H9 (cell line): Measurements from ENCODE around the gene EPHA4. TPM values are rescaled to one million over a fixed set of nuclear protein-coding genes. Genes with fewer than 3 reads are reported as not detected.
A peak's percentile ranks its signal among the peaks of the same experiment; 100 is the strongest.

Experiments used
- DNase-seq: peaks from one replicate; pipeline ENCODE4 v3.0.0-alpha.2; 2017
- H2AFZ ChIP-seq: one replicate; pipeline ENCODE4 v1.6.1; 2013; ENCODE audit warnings: mild to moderate bottlenecking, low read length, control low read depth, moderate library complexity
- H2AK5ac ChIP-seq: 2 replicates; pipeline ENCODE4 v1.6.1; 2013; ENCODE audit warnings: low read length, control low read depth, mixed read lengths; ENCODE audit not compliant: insufficient read length
- H2BK120ac ChIP-seq: one replicate; pipeline ENCODE4 v1.6.1; 2013; ENCODE audit warnings: low read depth, mild to moderate bottlenecking, low read length, control low read depth, inconsistent platforms; ENCODE audit not compliant: poor library complexity, severe bottlenecking
- H2BK12ac ChIP-seq: 2 replicates; pipeline ENCODE4 v1.6.1; 2013; ENCODE audit warnings: low read length, control low read depth, mixed read lengths, low read depth; ENCODE audit not compliant: insufficient read length
- H2BK15ac ChIP-seq: 2 replicates; pipeline ENCODE4 v1.6.1; 2013; ENCODE audit warnings: low read depth, low read length, control low read depth
- H2BK20ac ChIP-seq: one replicate; pipeline ENCODE4 v1.6.1; 2013; ENCODE audit warnings: low read depth, mild to moderate bottlenecking, low read length, control low read depth, inconsistent platforms; ENCODE audit not compliant: poor library complexity, severe bottlenecking
- H2BK5ac ChIP-seq: 2 replicates; pipeline ENCODE4 v1.6.1; 2013; ENCODE audit warnings: low read length, control low read depth, mixed read lengths; ENCODE audit not compliant: insufficient read length
- H3K14ac ChIP-seq: 2 replicates; pipeline ENCODE4 v1.6.1; 2013; ENCODE audit warnings: low read length, control low read depth; ENCODE audit not compliant: insufficient read depth
- H3K18ac ChIP-seq: 2 replicates; pipeline ENCODE4 v1.6.1; 2013; ENCODE audit warnings: low read depth, mild to moderate bottlenecking, mixed read lengths, low read length, control low read depth; ENCODE audit not compliant: insufficient read length
- H3K23ac ChIP-seq: 2 replicates; pipeline ENCODE4 v1.6.1; 2013; ENCODE audit warnings: low read length, control low read depth, mixed read lengths, low read depth; ENCODE audit not compliant: insufficient read length
- H3K23me2 ChIP-seq: 2 replicates; pipeline ENCODE4 v1.6.1; 2013; ENCODE audit warnings: low read depth, mild to moderate bottlenecking, mixed read lengths, low read length, control low read depth; ENCODE audit not compliant: insufficient read length, poor library complexity, severe bottlenecking
- H3K27ac ChIP-seq: 2 replicates; pipeline ENCODE4 v1.5.1; 2013; ENCODE audit warnings: low read length, control low read depth, mixed read lengths, low read depth; ENCODE audit not compliant: insufficient read length
- H3K27me3 ChIP-seq: 2 replicates; pipeline ENCODE4 v1.6.1; 2013; ENCODE audit warnings: low read length, control low read depth, inconsistent platforms; ENCODE audit not compliant: insufficient read depth
- H3K4ac ChIP-seq: 2 replicates; pipeline ENCODE4 v1.6.1; 2013; ENCODE audit warnings: low read depth, mild to moderate bottlenecking, control low read depth, inconsistent platforms, low read length, moderate library complexity
- H3K4me1 ChIP-seq: 2 replicates; pipeline ENCODE4 v1.6.1; 2013; ENCODE audit warnings: low read length, control low read depth, inconsistent platforms; ENCODE audit not compliant: insufficient read depth
- H3K4me2 ChIP-seq: 2 replicates; pipeline ENCODE4 v1.6.1; 2013; ENCODE audit warnings: low read length, control low read depth, mixed read lengths; ENCODE audit not compliant: insufficient read length, insufficient read depth
- H3K56ac ChIP-seq: 2 replicates; pipeline ENCODE4 v1.6.1; 2013; ENCODE audit warnings: low read depth, mild to moderate bottlenecking, mixed read lengths, low read length, control low read depth; ENCODE audit not compliant: insufficient read length
- H3K79me1 ChIP-seq: 2 replicates; pipeline ENCODE4 v1.6.1; 2013; ENCODE audit warnings: low read depth, mild to moderate bottlenecking, moderate library complexity, low read length, control low read depth, inconsistent platforms; ENCODE audit not compliant: insufficient read depth, poor library complexity, severe bottlenecking
- H3K79me2 ChIP-seq: 2 replicates; pipeline ENCODE4 v1.6.1; 2013; ENCODE audit warnings: low read length, control low read depth, inconsistent platforms; ENCODE audit not compliant: insufficient read depth
- H3K9ac ChIP-seq: 2 replicates; pipeline ENCODE4 v1.6.1; 2013; ENCODE audit warnings: low read length, control low read depth, mixed read lengths; ENCODE audit not compliant: insufficient read length; ENCODE audit errors: extremely low read depth
- H3K9me3 ChIP-seq: one replicate; pipeline ENCODE4 v1.6.1; 2013; ENCODE audit warnings: low read depth, low read length, inconsistent platforms; ENCODE audit not compliant: control insufficient read depth
- H3T11ph ChIP-seq: one replicate; pipeline ENCODE4 v1.6.1; 2013; ENCODE audit warnings: mild to moderate bottlenecking, low read length, control low read depth, inconsistent platforms
- H4K20me1 ChIP-seq: one replicate; pipeline ENCODE4 v1.6.1; 2013; ENCODE audit not compliant: control insufficient read depth, insufficient read length, insufficient read depth
- H4K5ac ChIP-seq: 2 replicates; pipeline ENCODE4 v1.6.1; 2013; ENCODE audit warnings: low read depth, mild to moderate bottlenecking, mixed read lengths, low read length, control low read depth; ENCODE audit not compliant: insufficient read length
- H4K8ac ChIP-seq: replicated peaks from 2 replicates; pipeline ENCODE4 v1.6.1; 2013; ENCODE audit warnings: low read length, control low read depth, mixed read lengths, low read depth; ENCODE audit not compliant: insufficient read length
- H4K91ac ChIP-seq: 2 replicates; pipeline ENCODE4 v1.6.1; 2013; ENCODE audit warnings: low read depth, mild to moderate bottlenecking, moderate library complexity, mixed read lengths, low read length, control low read depth; ENCODE audit not compliant: insufficient read length
- H3K27ac Mint-ChIP-seq, 3 experiments: 2 replicates in 2 of 3; 3 replicates in 1 of 3; pipeline ENCODE4 v1.8.0; 2020 to 2021; ENCODE audit warnings: mixed read lengths in 3 of 3, mild to moderate bottlenecking in 1 of 3, moderate library complexity in 1 of 3
- H3K27me3 Mint-ChIP-seq: 2 replicates; pipeline ENCODE4 v1.8.0; 2021; ENCODE audit warnings: low read depth, mild to moderate bottlenecking, moderate library complexity, mixed read lengths
- H3K36me3 Mint-ChIP-seq, 3 experiments: 2 replicates in 2 of 3; 3 replicates in 1 of 3; pipeline ENCODE4 v1.8.0; 2020 to 2021; ENCODE audit warnings: low read depth in 3 of 3, mixed read lengths in 3 of 3; ENCODE audit not compliant: insufficient read depth in 1 of 3
- H3K4me1 Mint-ChIP-seq, 2 experiments: 2 replicates each; pipeline ENCODE4 v1.8.0; 2020; ENCODE audit warnings: mixed read lengths in 2 of 2
- H3K4me3 Mint-ChIP-seq, 2 experiments: 2 replicates in 1 of 2; 3 replicates in 1 of 2; pipeline ENCODE4 v1.8.0; 2020 to 2021; ENCODE audit warnings: mild to moderate bottlenecking in 2 of 2, mixed read lengths in 2 of 2, moderate library complexity in 1 of 2
- H3K9me3 Mint-ChIP-seq, 2 experiments: 2 replicates in 1 of 2; 3 replicates in 1 of 2; pipeline ENCODE4 v1.8.0; 2020; ENCODE audit warnings: mild to moderate bottlenecking in 2 of 2, mixed read lengths in 2 of 2, moderate library complexity in 1 of 2
- CTCF ChIP-seq: fragments of 200-600 bp; sonication (generic); conservative IDR thresholded peaks from 3 replicates; pipeline ENCODE4 v1.8.0; 2021; ENCODE audit warnings: antibody characterized with exemption, mild to moderate bottlenecking
- WGBS: extraction: QIAGEN DNeasy Blood & Tissue Kit; methylation state at CpG from one replicate; pipeline ENCODE4 v1.1.7; 2013; ENCODE audit warnings: missing lambda C conversion rate, low lambda C conversion rate, mixed read lengths; ENCODE audit not compliant: insufficient read length; ENCODE audit errors: extremely low coverage; 5-methylcytosine and 5-hydroxymethylcytosine counted together
- total RNA-seq: library from RNA; stranded (reverse); gene quantifications from 2 replicates; pipeline ENCODE4 v1.2.1, GENCODE V29; 2021

Gene EPHA4
- total RNA-seq, 1 experiment from 2014 or later = 25.1 TPM

- no peak overlapping the region for H2AK5ac ChIP-seq
- H2BK5ac ChIP-seq = no peak overlapping the region
- H3K4me2 ChIP-seq = no peak overlapping the region
- H3K4me1 Mint-ChIP-seq = peaks cover 26 to 28% of the 10 kb centered on the region in 2 experiments
- H4K5ac ChIP-seq = no peak overlapping the region
- H3K79me2 ChIP-seq = no peaks in the 10 kb centered on the region
- H2BK120ac ChIP-seq = no peak overlapping the region
- H3K4ac ChIP-seq = no peak overlapping the region
- no peak overlapping the region for H3K18ac ChIP-seq
- H2AFZ ChIP-seq = no peak overlapping the region
- H3K27me3 ChIP-seq = no peaks in the 10 kb centered on the region
- H3K9me3 ChIP-seq = no peaks in the 10 kb centered on the region
- no peaks in the 10 kb centered on the region; a peak in 1 of 7 replicates for H3K36me3 Mint-ChIP-seq
- peak overlapping the region in 2 of 3 experiments; percentile 26 to 30; a peak in 3 of 7 replicates for H3K27ac Mint-ChIP-seq
- no peak overlapping the region for H2BK12ac ChIP-seq
- H3K4me1 ChIP-seq = no peaks in the 10 kb centered on the region; the same call in 1 of the 2 replicates
- H2BK15ac ChIP-seq = no peak overlapping the region
- H3K27me3 Mint-ChIP-seq = no peaks in the 10 kb centered on the region
- no peak overlapping the region for H3K27ac ChIP-seq
- H4K91ac ChIP-seq = peak overlapping the region; percentile 84
- H3K4me3 Mint-ChIP-seq = no peak overlapping the region
- no peak overlapping the region for H3K9ac ChIP-seq
- no peak overlapping the region; the same call in 1 of the 2 replicates for H3K14ac ChIP-seq
- H3K9me3 Mint-ChIP-seq = no peaks in the 10 kb centered on the region
- H3K23ac ChIP-seq = no peak overlapping the region
- TF ChIP-seq CTCF = no peak
- no peak overlapping the region for H3K56ac ChIP-seq
- no peak overlapping the region for H4K8ac ChIP-seq
- H4K20me1 ChIP-seq = no peaks in the 10 kb centered on the region
- WGBS = no CpG with 5 or more reads among the region's 5 CpGs
- no peaks in the 10 kb centered on the region for H3K23me2 ChIP-seq
- no peak for DNase-seq
- no peak overlapping the region for H2BK20ac ChIP-seq
- no peak overlapping the region for H3T11ph ChIP-seq
- H3K79me1 ChIP-seq = no peaks in the 10 kb centered on the region
Observed at GRCh38 chr2:221600388-221600787, 28.3 kb upstream of the EPHA4 start.
